KBM-7 (cell line): ENCODE data around the gene CD101.

Experiments
- DNase-seq: peaks from one replicate; pipeline ENCODE4 v3.0.0-alpha.2; 2015
- in situ Hi-C: fragments of 300-500 bp; cut with MboI; formaldehyde crosslinking; loops from 2 replicates; pipeline ENCODE4 v1.14.3; 2020; ENCODE audit warnings: low sequenced_read_pairs, low pct_unique_long_range_greater_than_20kb, mixed read lengths

CD101 gene

DNA sequence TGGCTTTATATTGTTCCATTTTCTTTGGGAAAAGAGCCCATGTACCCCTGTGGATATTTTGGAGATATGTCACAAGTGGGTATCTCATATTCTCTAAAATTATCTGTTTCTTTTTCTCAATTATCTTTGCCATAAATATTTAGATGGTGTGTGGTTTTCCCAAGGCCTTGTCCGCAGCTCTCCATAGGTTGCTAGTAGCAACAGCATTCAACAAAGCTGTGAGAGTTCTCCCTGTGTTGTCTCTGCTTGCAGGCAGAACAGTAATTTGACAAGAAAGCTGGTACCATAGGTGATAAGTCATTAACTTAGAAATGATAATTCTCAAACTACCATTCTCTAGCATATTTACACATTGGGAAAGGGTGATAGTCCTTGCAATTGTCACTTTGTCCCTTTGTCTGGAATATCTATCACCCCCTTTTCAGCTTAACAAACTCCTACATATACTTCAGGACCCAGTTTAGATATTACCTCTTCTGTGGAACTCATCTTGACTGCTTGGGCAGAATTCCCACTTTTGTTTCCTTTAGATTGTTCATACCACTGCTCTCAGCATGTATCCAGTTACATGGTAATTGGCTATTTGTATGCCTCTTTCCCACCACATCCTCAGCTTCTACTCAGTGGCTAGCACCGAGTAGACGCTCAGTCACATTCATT lies 8.9 kb downstream of the CD101 start:
- in situ Hi-C loops, result no loop called here
- no peak for DNase-seq

DNA sequence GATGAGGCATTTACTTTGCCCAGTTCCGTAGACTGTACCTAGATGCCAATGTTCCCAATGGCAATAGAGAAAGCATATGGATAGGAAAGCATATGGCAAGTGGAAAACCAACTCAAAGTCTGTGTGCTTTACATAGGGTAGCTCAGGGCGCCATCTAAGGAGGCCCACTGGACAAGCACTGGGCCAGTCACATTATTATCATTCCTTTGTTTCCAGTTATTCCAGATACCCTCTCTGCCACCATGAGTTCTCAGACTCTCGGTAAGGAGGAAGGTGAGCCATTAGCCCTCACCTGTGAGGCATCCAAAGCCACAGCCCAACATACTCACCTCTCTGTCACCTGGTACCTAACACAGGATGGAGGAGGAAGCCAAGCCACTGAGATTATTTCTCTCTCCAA lies 9.8 kb downstream of the CD101 start:
- in situ Hi-C loops, result no loop called here

DNA sequence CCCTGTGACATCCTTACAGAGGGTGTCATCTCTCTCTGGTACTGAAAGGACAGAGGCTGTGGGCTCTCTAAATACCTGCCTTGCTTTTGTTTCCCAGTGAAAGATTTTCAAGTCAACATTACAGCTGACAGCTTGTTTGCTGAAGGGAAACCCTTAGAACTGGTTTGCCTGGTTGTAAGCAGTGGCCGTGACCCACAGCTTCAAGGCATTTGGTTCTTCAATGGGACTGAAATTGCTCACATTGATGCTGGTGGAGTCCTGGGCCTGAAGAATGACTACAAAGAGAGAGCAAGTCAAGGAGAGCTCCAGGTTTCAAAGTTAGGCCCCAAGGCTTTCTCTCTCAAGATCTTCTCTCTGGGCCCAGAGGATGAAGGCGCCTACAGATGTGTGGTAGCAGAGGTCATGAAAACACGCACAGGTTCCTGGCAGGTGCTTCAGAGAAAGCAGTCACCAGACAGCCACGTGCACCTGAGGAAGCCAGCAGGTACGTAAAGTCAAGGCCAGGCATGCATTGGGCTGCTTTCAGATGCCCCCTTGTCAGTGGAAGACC lies 11.8 kb downstream of the CD101 start:
- in situ Hi-C loops, result no loop called here
- no peak for DNase-seq

More for the DNA sequence above, 9.8 kb downstream of the CD101 start:
- DNase-seq, result no peak

DNA sequence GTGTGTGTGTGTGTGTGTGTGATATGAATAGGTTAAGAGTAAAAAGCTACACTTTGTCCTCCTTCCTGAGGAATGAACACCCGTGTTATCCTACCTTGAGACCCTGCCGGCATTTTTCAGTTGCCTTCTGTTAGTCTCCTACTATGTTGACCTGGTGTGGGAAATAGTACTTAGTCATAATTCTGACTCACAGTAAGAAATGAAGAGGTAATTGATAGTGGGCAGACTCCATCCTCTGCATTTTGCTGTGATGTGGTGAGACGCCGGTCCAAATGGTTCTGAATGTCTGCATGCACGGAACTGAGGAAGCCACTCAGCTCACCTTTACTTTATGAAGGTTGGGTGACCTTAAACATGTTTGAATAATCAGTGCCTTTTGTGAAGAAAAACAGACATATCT lies 12.6 kb downstream of the CD101 start:
- no peak for DNase-seq
- in situ Hi-C loops, result no loop called here

DNA sequence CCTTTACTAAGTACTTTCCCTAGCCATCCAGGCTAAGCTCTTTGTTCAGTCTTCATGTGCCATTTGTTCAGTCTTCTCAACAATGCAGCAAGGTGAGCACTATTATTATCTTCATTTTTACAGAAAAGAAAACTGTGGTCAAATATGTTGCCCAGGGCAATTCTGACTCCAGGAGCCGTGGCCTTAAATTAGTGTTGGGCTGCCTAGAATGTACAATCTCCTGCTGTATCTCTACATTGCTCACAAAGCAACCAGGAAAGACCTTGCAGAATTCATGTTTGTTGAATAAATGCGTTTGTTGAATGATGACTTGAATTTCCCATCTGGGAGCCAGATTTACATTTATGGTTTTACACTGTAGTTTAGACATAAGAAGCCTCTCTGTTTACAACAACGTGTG lies 14.2 kb downstream of the CD101 start:
- no peak for DNase-seq

GRCh38 chr1:117017062-117017461 lies 15.5 kb downstream of the CD101 start:
- DNase-seq, result no peak
- in situ Hi-C loops, result no loop called here

More for the DNA sequence above, 14.2 kb downstream of the CD101 start:
- in situ Hi-C loops, result no loop called here

DNA sequence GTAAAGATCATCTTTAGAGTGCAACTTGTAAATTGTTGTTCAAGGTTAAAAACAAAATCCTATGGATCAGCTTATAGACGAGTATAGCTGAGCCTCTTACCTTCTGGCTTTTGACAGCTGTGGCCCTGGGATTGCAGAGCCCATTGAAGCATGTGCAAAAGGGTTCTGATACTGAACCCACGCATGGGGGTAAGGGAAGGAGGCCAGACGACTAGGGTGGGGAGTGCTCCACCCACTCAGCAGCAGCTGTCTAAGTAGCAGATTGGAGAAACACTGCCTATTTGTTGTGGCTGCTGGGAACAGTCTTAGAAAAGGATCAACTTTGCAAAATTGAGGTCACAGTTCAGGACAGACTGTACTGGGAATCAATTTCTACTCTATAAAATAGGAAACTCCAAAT lies 16.1 kb downstream of the CD101 start:
- no peak for DNase-seq
- in situ Hi-C loops, result no loop called here

DNA sequence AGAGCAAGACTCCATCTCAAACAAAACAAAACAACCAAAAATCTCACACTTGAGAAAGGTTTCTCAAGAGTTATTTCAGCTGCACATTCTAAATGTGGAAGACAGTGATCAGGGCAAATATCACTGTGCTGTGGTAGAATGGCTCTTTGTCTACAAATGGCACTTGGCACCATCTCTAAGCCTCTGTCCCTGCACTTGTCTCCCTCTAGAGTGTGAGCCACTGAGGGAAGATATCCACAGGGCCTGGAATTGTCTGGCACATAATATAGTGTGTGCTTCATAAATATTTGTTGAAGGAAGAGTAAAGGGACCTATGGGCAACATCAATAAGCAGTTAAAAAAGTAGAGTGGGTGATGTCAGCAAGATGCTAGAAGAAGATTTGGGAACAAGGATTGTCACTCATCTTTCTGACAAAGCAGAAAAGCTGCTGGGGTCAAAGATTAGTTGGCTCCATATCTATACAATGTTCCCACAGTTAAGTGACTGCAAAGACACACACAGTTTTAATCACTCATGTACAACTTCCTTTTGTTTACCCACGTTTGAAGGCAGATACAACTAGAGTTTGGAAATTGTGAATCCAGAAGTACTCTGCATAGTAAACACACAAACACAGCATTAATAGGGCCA lies 19.1 kb downstream of the CD101 start:
- no peak for DNase-seq
- in situ Hi-C loops, result no loop called here

DNA sequence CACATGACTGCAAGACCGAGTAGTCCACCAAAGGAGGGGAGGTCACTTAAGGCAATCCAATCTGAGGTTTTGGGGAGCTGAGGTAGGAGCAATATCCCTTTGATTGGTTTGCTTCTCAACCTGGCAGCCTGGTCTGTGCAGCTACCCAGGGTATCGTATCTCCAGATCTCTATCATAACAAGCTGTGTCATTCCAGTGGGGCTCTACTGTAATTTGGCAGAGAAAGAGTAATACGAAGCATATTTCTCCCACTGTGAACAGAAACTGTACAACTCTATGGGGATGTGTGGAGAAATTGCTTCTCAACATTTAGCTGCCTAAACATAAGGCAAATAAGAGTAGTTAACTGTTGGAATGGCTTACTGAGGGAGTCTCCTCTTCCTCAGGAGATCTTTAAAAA lies 20.6 kb downstream of the CD101 start:
- in situ Hi-C loops, result no loop called here
- no peak for DNase-seq

- in situ Hi-C loops, result loop anchor here (25.0 kb wide), 1 partner anchor 288 kb away; no protein-coding TSS in a partner anchor
- no peak for DNase-seq
These were observed 24.0 kb downstream of the CD101 start for GRCh38 chr1:117025568-117025967.

GRCh38 chr1:117026361-117026760 lies 24.8 kb downstream of the CD101 start:
- in situ Hi-C loops, result loop anchor here (25.0 kb wide), 1 partner anchor 289 kb away; no protein-coding TSS in a partner anchor
- no peak for DNase-seq

DNA sequence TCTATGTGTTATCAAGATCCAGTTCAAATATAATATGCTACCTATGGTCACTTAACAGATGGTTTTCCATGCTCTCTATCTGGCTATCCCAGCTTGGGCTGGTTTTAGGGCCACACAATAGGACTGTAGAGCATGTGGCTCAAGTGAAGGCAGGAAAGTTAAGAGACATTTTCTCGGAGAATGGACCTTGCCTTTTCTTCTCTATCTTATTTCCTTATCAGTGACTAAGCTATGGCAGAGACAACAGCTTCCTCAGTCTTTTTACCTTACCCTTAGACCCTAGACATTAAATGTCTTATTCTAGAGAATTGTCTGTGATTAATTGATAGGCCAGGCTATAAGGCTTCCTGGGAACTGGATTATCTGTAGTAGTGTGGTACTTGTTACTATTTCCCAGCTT lies 28.1 kb downstream of the CD101 start:
- DNase-seq, result no peak
- in situ Hi-C loops, result loop anchor here (25.0 kb wide), 1 partner anchor 292 kb away; no protein-coding TSS in a partner anchor

DNA sequence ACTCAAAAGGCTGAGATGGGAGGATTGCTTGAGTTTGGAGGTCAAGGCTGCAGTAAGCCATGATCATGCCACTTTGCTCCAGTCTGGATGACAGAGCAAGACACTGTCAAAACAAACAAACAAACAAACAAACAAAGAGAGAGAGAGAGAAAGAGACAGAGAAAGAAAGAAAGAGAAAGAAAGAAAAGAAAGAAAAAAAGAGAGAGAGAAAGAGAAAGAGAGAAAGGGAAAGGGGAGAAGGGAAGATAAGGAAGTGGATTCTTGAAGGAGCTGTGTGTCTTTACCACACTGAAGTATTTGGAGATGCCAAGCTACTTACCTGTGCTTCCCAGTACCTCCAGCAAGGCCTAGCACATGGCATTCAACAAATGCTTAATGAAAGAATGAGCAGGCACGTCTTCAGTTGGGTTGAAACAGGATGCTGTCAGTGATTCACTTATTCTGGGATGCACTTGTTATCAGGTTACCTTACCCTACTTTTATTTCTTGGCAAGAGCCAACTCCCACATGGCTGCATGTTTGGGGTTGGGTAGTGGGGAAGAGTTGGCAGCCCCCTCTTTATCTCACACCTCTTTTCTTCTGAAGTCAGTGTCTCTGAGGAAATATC lies 28.8 kb downstream of the CD101 start:
- DNase-seq, result no peak
- in situ Hi-C loops, result loop anchor here (25.0 kb wide), 1 partner anchor 293 kb away; no protein-coding TSS in a partner anchor

GRCh38 chr1:117032266-117032665 lies 30.7 kb downstream of the CD101 start:
- no peak for DNase-seq
- in situ Hi-C loops, result loop anchor here (25.0 kb wide), 1 partner anchor 295 kb away; no protein-coding TSS in a partner anchor

GRCh38 chr1:117032681-117033539 lies 31.4 kb downstream of the CD101 start:
- in situ Hi-C loops, result loop anchor here (25.0 kb wide), 1 partner anchor 296 kb away; no protein-coding TSS in a partner anchor
- no peak for DNase-seq

GRCh38 chr1:117033772-117034171 lies 32.2 kb downstream of the CD101 start:
- in situ Hi-C loops, result loop anchor here (25.0 kb wide), 1 partner anchor 296 kb away; no protein-coding TSS in a partner anchor
- DNase-seq, result no peak

DNA sequence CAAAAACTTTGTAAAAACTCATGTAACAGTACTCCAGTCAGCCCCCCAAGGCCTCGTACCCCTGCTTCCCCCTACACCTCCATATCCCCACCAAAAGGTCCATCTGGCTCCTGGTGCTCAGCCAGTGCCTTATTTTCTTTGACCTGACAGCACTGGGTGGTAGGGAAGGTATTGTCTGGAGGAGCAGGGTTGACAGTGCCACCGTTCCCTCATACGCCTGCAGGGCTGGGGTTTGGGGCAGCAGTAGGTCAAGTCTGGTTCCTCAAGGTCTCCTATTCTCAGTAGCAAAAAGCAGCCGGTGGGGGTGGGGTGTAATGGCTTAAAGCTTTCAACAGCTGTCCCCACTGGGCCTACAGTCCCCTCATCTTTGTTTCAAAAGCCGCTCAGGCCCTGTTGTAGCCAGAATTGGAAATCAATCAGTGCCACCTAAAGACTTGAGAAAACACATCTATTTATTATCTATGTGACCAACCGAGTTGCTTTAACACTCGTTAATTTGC lies 33.3 kb downstream of the CD101 start:
- in situ Hi-C loops, result loop anchor here (25.0 kb wide), 1 partner anchor 298 kb away; no protein-coding TSS in a partner anchor
- no peak for DNase-seq

DNA sequence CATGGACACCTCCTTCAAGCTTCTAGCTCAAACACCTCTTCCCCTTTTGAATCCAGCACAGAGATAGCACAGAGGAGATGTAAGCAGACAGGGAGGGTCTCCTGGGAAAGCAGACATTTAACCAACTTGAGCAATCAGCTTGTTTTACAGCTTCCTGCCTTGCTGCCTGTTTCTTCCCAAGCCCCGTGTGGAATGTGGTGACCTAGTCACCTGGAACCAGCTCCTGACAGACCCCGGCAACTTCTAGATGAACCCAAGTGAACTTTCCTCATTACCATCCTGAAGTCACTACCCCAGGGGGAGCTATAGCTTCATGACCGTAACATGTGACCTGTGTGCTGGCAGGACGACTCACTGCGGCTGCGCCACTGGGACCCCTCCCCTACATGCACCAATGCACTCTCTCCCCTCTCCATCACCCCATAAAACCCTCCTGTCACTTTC lies 34.5 kb downstream of the CD101 start:
- peak; percentile 29 for DNase-seq
- in situ Hi-C loops, result loop anchor here (25.0 kb wide), 1 partner anchor 299 kb away; no protein-coding TSS in a partner anchor

GRCh38 chr1:117037802-117038201 lies 36.2 kb downstream of the CD101 start:
- in situ Hi-C loops, result loop anchor here (25.0 kb wide), 1 partner anchor 301 kb away; no protein-coding TSS in a partner anchor

More at GRCh38 chr1:117037802-117038201, 36.2 kb downstream of the CD101 start:
- no peak for DNase-seq
